A549 (cell line): Measurements from ENCODE around the gene D2HGDH.

Source experiments
- CEBPB ChIP-seq, 2 experiments: fragments of >200 bp in 1 of 2; sonication (Bioruptor Twin) in 1 of 2; formaldehyde crosslinking in 1 of 2; IDR thresholded peaks; 2 replicates each; pipeline ENCODE4 v1.6.1; 2012 to 2016
- EP300 ChIP-seq, 2 experiments: fragments of >200 bp; sonication (Bioruptor Twin); formaldehyde crosslinking; IDR thresholded peaks; 2 replicates in 1 of 2; 3 replicates in 1 of 2; pipeline ENCODE4 v1.6.1; 2016 to 2017
- GATA3 ChIP-seq: IDR thresholded peaks from 2 replicates; pipeline ENCODE4 v1.6.1; 2012; ENCODE audit warnings: borderline replicate concordance
- HEYL ChIP-seq: fragments of 250-450 bp; sonication (Bioruptor Pico); IDR thresholded peaks from 2 replicates; pipeline ENCODE4 v1.8.0; 2021; ENCODE audit warnings: mild to moderate bottlenecking, moderate library complexity
- TF ChIP-seq, protein P1 (sequence below): fragments of >200 bp; sonication (Bioruptor Twin); formaldehyde crosslinking; IDR thresholded peaks from 3 replicates; pipeline ENCODE4 v1.5.1; 2016
- TF ChIP-seq, protein P2 (sequence below): IDR thresholded peaks from 2 replicates; pipeline ENCODE4 v1.6.1; 2012

DNA sequence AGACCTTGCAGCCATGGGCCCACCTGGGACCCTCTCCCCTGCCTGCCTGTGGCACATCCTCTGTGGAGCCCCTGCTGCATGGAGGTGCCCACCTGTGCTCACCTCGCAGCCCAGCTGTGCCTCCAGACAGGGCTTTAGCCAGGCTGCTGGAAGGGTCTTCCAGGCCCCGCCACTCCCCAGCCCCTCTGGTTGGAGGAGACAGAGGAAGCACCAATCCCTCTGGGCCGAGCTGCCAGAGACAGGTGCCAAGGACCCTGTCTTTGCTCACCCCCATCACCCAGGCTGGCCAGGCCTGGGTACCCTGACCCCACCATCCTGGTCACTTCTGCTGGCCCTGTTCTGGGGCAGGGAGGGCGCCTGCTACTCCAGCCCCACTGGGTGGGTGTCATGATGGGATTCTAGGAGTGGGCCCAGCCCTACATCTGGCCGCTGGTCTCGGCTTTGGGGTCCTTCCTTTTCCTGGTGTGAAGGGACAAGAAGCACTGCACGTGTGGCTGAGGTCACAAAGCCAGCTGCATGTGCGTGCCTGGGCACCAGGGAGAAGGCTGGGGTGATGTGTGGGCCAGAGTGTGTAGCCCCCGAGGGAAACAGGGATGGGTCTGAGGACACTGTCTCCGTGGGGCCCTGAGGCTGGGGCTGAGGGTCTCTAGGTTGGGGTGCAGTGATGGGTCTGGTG is 65.2 kb downstream of the D2HGDH start:
- TF ChIP-seq CEBPB (IDR thresholded peaks at IDR 0.05) (no peak), GATA3 (no peak), EP300 (IDR thresholded peaks at IDR 0.05) (no peak), HEYL (CRISPR knock-in tag) (no peak)
- TF ChIP-seq, protein P1, sequence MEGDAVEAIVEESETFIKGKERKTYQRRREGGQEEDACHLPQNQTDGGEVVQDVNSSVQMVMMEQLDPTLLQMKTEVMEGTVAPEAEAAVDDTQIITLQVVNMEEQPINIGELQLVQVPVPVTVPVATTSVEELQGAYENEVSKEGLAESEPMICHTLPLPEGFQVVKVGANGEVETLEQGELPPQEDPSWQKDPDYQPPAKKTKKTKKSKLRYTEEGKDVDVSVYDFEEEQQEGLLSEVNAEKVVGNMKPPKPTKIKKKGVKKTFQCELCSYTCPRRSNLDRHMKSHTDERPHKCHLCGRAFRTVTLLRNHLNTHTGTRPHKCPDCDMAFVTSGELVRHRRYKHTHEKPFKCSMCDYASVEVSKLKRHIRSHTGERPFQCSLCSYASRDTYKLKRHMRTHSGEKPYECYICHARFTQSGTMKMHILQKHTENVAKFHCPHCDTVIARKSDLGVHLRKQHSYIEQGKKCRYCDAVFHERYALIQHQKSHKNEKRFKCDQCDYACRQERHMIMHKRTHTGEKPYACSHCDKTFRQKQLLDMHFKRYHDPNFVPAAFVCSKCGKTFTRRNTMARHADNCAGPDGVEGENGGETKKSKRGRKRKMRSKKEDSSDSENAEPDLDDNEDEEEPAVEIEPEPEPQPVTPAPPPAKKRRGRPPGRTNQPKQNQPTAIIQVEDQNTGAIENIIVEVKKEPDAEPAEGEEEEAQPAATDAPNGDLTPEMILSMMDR: no peak
- TF ChIP-seq, protein P2, sequence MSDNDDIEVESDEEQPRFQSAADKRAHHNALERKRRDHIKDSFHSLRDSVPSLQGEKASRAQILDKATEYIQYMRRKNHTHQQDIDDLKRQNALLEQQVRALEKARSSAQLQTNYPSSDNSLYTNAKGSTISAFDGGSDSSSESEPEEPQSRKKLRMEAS: no peak
